ENCODE data around the gene CHMP3. TPM values are rescaled to one million over a fixed set of nuclear protein-coding genes. Genes with fewer than 3 reads are reported as not detected.

Gene CHMP3
- total RNA-seq, 1 experiment from 2014 or later: 63.4 TPM

GRCh38 chr2:86522711-86523110 lies 40.5 kb downstream of the CHMP3 start:
- DNase-seq (ENCODE audit: low read depth, low spot score) (no peak), ATAC-seq (no peak)
- TF ChIP-seq ELF1 (IDR thresholded peaks at IDR 0.05; ENCODE audit: borderline replicate concordance, low read depth): no peak
- TF ChIP-seq MAX (IDR thresholded peaks at IDR 0.05): no peak
- no peak for TF ChIP-seq POLR2A (IDR thresholded peaks at IDR 0.05; ENCODE audit: borderline replicate concordance, extremely low read depth, insufficient read depth, insufficient read length)
- no peak for TF ChIP-seq EZH2phosphoT487 (IDR thresholded peaks at IDR 0.05; ENCODE audit: borderline replicate concordance)
- TF ChIP-seq POLR2AphosphoS5 (IDR thresholded peaks at IDR 0.05; ENCODE audit: low read depth, low read length): no peak
- intact Hi-C loops (cut with micrococcal nuclease): loop anchor here (10.0 kb wide), 1 partner anchor 172 kb away; no protein-coding TSS in a partner anchor
- Histone ChIP-seq H3K4me2 (ENCODE audit: low read length) (no peak overlapping the region), H4K20me1 (ENCODE audit: insufficient read depth) (no peaks in the 10 kb centered on the region), H3K9me2 (ENCODE audit: insufficient read depth) (no peaks in the 10 kb centered on the region), H3K4me3 (replicated peaks in 1 of 2; ENCODE audit: low read depth in 1 of 2, low read length in 2 of 2) (no peak overlapping the region), H3K36me3 (ENCODE audit: control insufficient read depth in 1 of 2, insufficient read depth in 2 of 2, low read length in 2 of 2) (no peaks in the 10 kb centered on the region), H3K79me2 (ENCODE audit: insufficient read depth, low read length) (no peaks in the 10 kb centered on the region), H3K27ac (ENCODE audit: low read depth, low read length) (no peak overlapping the region), H3K4me1 (ENCODE audit: control insufficient read depth in 1 of 2, insufficient read depth in 2 of 2, low read length in 2 of 2) (no peaks in the 10 kb centered on the region), H3K27me3 (ENCODE audit: insufficient read depth, low read length) (no peaks in the 10 kb centered on the region), H2AFZ (ENCODE audit: low read depth, low read length, poor library complexity, severe bottlenecking) (no peak overlapping the region), H3K9me3 (ENCODE audit: control insufficient read depth in 1 of 2, insufficient read depth in 1 of 2, low read depth in 1 of 2, low read length in 2 of 2) (peaks cover 0 to 5% of the 10 kb centered on the region in 2 experiments; a peak in 1 of 4 replicates), H3K9ac (ENCODE audit: low read length) (no peak overlapping the region)
- POLR2A ChIA-PET: no interaction called here
- CTCF ChIA-PET: no interaction called here
- BruUV-seq (replicated peaks): no TSS peak
- RAD21 ChIA-PET (ENCODE audit: low non-redundant PET in 1 of 2, low total read pairs in 2 of 2, uncharacterized antibody in 2 of 2, unreplicated experiment in 2 of 2): no interaction called here

GRCh38 chr2:86521922-86522321 lies 41.3 kb downstream of the CHMP3 start:
- no peak overlapping the region for H3K4me2 ChIP-seq (ENCODE audit: low read length)
- no peaks in the 10 kb centered on the region for H3K36me3 ChIP-seq (ENCODE audit: control insufficient read depth in 1 of 2, insufficient read depth in 2 of 2, low read length in 2 of 2)
- H4K20me1 ChIP-seq (ENCODE audit: insufficient read depth): no peaks in the 10 kb centered on the region
- no peak overlapping the region for H3K9ac ChIP-seq (ENCODE audit: low read length)
- DNase-seq (ENCODE audit: low read depth, low spot score): no peak
- CTCF ChIA-PET: no interaction called here
- H3K4me3 ChIP-seq (replicated peaks in 1 of 2; ENCODE audit: low read depth in 1 of 2, low read length in 2 of 2): no peak overlapping the region
- TF ChIP-seq EZH2phosphoT487 (IDR thresholded peaks at IDR 0.05; ENCODE audit: borderline replicate concordance): no peak
- no peak for TF ChIP-seq ATF3 (IDR thresholded peaks at IDR 0.05)
- no peak for TF ChIP-seq EGR1 (IDR thresholded peaks at IDR 0.05; ENCODE audit: low read depth)
- no peak for TF ChIP-seq RAD21 (IDR thresholded peaks at IDR 0.05; ENCODE audit: low read depth)
- TF ChIP-seq ELF1 (IDR thresholded peaks at IDR 0.05; ENCODE audit: borderline replicate concordance, low read depth): no peak
- TF ChIP-seq JUND (IDR thresholded peaks at IDR 0.05): no peak
- no peak for TF ChIP-seq FOSL1 (IDR thresholded peaks at IDR 0.05; ENCODE audit: low read depth)
- no peak for TF ChIP-seq SIN3A (IDR thresholded peaks at IDR 0.05; ENCODE audit: low read depth)
- TF ChIP-seq CBX3 (IDR thresholded peaks at IDR 0.05; ENCODE audit: low read depth): no peak
- no peaks in the 10 kb centered on the region for H3K27me3 ChIP-seq (ENCODE audit: insufficient read depth, low read length)
- no peak for ATAC-seq
- RAD21 ChIA-PET (ENCODE audit: low non-redundant PET in 1 of 2, low total read pairs in 2 of 2, uncharacterized antibody in 2 of 2, unreplicated experiment in 2 of 2): no interaction called here
- POLR2A ChIA-PET: no interaction called here
- no peaks in the 10 kb centered on the region for H3K79me2 ChIP-seq (ENCODE audit: insufficient read depth, low read length)
- no peak overlapping the region for H3K27ac ChIP-seq (ENCODE audit: low read depth, low read length)
- no peak overlapping the region for H2AFZ ChIP-seq (ENCODE audit: low read depth, low read length, poor library complexity, severe bottlenecking)
- intact Hi-C loops (cut with micrococcal nuclease): loop anchor here (10.0 kb wide), 1 partner anchor 173 kb away; no protein-coding TSS in a partner anchor
- H3K4me1 ChIP-seq (ENCODE audit: control insufficient read depth in 1 of 2, insufficient read depth in 2 of 2, low read length in 2 of 2): no peaks in the 10 kb centered on the region
- H3K9me3 ChIP-seq (ENCODE audit: control insufficient read depth in 1 of 2, insufficient read depth in 1 of 2, low read depth in 1 of 2, low read length in 2 of 2): peaks cover 0 to 5% of the 10 kb centered on the region in 2 experiments; a peak in 1 of 4 replicates
- H3K9me2 ChIP-seq (ENCODE audit: insufficient read depth): no peaks in the 10 kb centered on the region
- BruUV-seq (replicated peaks): no TSS peak

All from HCT116 (cell line).